Stimulated activated CD8-positive, alpha-beta memory T cell treated with anti-CD3 and anti-CD28 coated beads, Interleukin-7, amount 100 ng/mL, for 1 hour (primary cell): ENCODE results near the gene MAD1L1.

Experiments
- DNase-seq, 2 donors: peaks; one replicate each; pipeline ENCODE4 v3.0.0-alpha.2; 2020; ENCODE audit warnings: low read depth in 2 of 2

MAD1L1 gene

GRCh38 chr7:2104716-2105115 is 128.0 kb downstream of the MAD1L1 start:
- no peak for DNase-seq

GRCh38 chr7:2104107-2104710 is 128.5 kb downstream of the MAD1L1 start:
- DNase-seq, result peak in 1 of 2 donors; percentile 30

GRCh38 chr7:2103071-2103898 is 129.5 kb downstream of the MAD1L1 start:
- no peak for DNase-seq

GRCh38 chr7:2102375-2102723 is 130.4 kb downstream of the MAD1L1 start:
- no peak for DNase-seq

- DNase-seq, result no peak
Observed at GRCh38 chr7:2101630-2102374, 130.9 kb downstream of the MAD1L1 start.

- no peak for DNase-seq
Observed at GRCh38 chr7:2100278-2101208, 132.2 kb downstream of the MAD1L1 start.

GRCh38 chr7:2099048-2099957 is 133.4 kb downstream of the MAD1L1 start:
- DNase-seq, result no peak

GRCh38 chr7:2098496-2098895 is 134.2 kb downstream of the MAD1L1 start:
- DNase-seq, result no peak

GRCh38 chr7:2098056-2098455 is 134.7 kb downstream of the MAD1L1 start:
- no peak for DNase-seq

GRCh38 chr7:2097492-2097891 is 135.3 kb downstream of the MAD1L1 start:
- no peak for DNase-seq

GRCh38 chr7:2096692-2097387 is 135.9 kb downstream of the MAD1L1 start:
- no peak for DNase-seq

- DNase-seq, result no peak
Observed at GRCh38 chr7:2095436-2095835, 137.3 kb downstream of the MAD1L1 start.

GRCh38 chr7:2094454-2095045 is 138.2 kb downstream of the MAD1L1 start:
- no peak for DNase-seq

- no peak for DNase-seq
Observed at GRCh38 chr7:2093843-2094220, 138.9 kb downstream of the MAD1L1 start.

GRCh38 chr7:2093215-2093842 is 139.4 kb downstream of the MAD1L1 start:
- DNase-seq, result no peak

- DNase-seq, result no peak
Observed at GRCh38 chr7:2092279-2092678, 140.5 kb downstream of the MAD1L1 start.

- no peak for DNase-seq
Observed at GRCh38 chr7:2090526-2091520, 141.9 kb downstream of the MAD1L1 start.

- DNase-seq, result no peak
Observed at GRCh38 chr7:2088801-2089200, 143.9 kb downstream of the MAD1L1 start.
